Neuronal stem cell (in vitro differentiated cells): ENCODE results near the gene SMIM36.

Experiments used
- DNase-seq: peaks from one replicate; pipeline ENCODE4 v3.0.0-alpha.2; 2013; ENCODE audit warnings: low spot score
- H2AFZ ChIP-seq: one replicate; pipeline ENCODE4 v1.6.1; 2013; ENCODE audit warnings: mild to moderate bottlenecking, low read length, inconsistent platforms
- H2AK5ac ChIP-seq: 2 replicates; pipeline ENCODE4 v1.6.1; 2013; ENCODE audit warnings: low read depth, mild to moderate bottlenecking, inconsistent platforms, low read length, moderate library complexity, mixed read lengths
- H2BK120ac ChIP-seq: 2 replicates; pipeline ENCODE4 v1.6.1; 2013; ENCODE audit warnings: low read depth, mild to moderate bottlenecking, inconsistent platforms, low read length, moderate library complexity, mixed read lengths
- H2BK12ac ChIP-seq: one replicate; pipeline ENCODE4 v1.6.1; 2013; ENCODE audit warnings: low read length, inconsistent platforms
- H2BK15ac ChIP-seq: 2 replicates; pipeline ENCODE4 v1.6.1; 2013; ENCODE audit warnings: mild to moderate bottlenecking, low read length, inconsistent platforms, mixed read lengths
- H2BK5ac ChIP-seq: one replicate; pipeline ENCODE4 v1.6.1; 2013; ENCODE audit warnings: inconsistent platforms, mild to moderate bottlenecking, low read length, moderate library complexity
- H3K14ac ChIP-seq: one replicate; pipeline ENCODE4 v1.6.1; 2013; ENCODE audit warnings: low read length, inconsistent platforms
- H3K18ac ChIP-seq: 2 replicates; pipeline ENCODE4 v1.6.1; 2013; ENCODE audit warnings: low read length, inconsistent platforms
- H3K23ac ChIP-seq: 2 replicates; pipeline ENCODE4 v1.6.1; 2013; ENCODE audit warnings: low read depth, mild to moderate bottlenecking, mixed read lengths, low read length, inconsistent platforms; ENCODE audit not compliant: poor library complexity
- H3K27ac ChIP-seq: replicated peaks from 3 replicates; pipeline ENCODE4 v1.5.1; 2013; ENCODE audit warnings: low read length, inconsistent platforms
- H3K27me3 ChIP-seq, 3 experiments: 2 replicates each; pipeline ENCODE4 v1.6.1; 2013; ENCODE audit warnings: low read length in 3 of 3, mild to moderate bottlenecking in 2 of 3, inconsistent platforms in 1 of 3, low read depth in 1 of 3, mixed read lengths in 1 of 3, moderate library complexity in 1 of 3; ENCODE audit not compliant: control insufficient read depth in 3 of 3, insufficient read depth in 3 of 3
- H3K36me3 ChIP-seq, 2 donors: replicated peaks in 1 of 2; 2 replicates each; pipeline ENCODE4 v1.6.1; 2013; ENCODE audit warnings: low read length in 2 of 2; ENCODE audit not compliant: control insufficient read depth in 2 of 2, insufficient read depth in 2 of 2
- H3K4ac ChIP-seq: 2 replicates; pipeline ENCODE4 v1.6.1; 2013; ENCODE audit warnings: inconsistent platforms, mild to moderate bottlenecking, low read length, moderate library complexity
- H3K4me1 ChIP-seq, 2 donors: 1 replicate in 1 of 2; 2 replicates in 1 of 2; pipeline ENCODE4 v1.6.1; 2013; ENCODE audit warnings: low read length in 2 of 2, low read depth in 1 of 2; ENCODE audit not compliant: control insufficient read depth in 2 of 2, insufficient read depth in 1 of 2
- H3K4me2 ChIP-seq: one replicate; pipeline ENCODE4 v1.6.1; 2013; ENCODE audit warnings: mild to moderate bottlenecking, low read length, inconsistent platforms; ENCODE audit not compliant: insufficient read depth, poor library complexity, severe bottlenecking
- H3K4me3 ChIP-seq, 2 donors: 2 replicates each; pipeline ENCODE4 v1.5.1; 2013; ENCODE audit warnings: low read length in 2 of 2, mild to moderate bottlenecking in 2 of 2, inconsistent platforms in 1 of 2, moderate library complexity in 1 of 2
- H3K79me1 ChIP-seq: one replicate; pipeline ENCODE4 v1.6.1; 2013; ENCODE audit warnings: low read depth, mild to moderate bottlenecking, inconsistent platforms, low read length, moderate library complexity
- H3K9ac ChIP-seq: one replicate; pipeline ENCODE4 v1.6.1; 2013; ENCODE audit warnings: mild to moderate bottlenecking, low read depth, low read length, inconsistent platforms; ENCODE audit not compliant: poor library complexity
- H3K9me3 ChIP-seq, 2 donors: replicated peaks in 1 of 2; 2 replicates each; pipeline versions ENCODE3 to v1.6.1; 2013; ENCODE audit warnings: low read length in 2 of 2, mild to moderate bottlenecking in 2 of 2, inconsistent platforms in 1 of 2, low read depth in 1 of 2, mixed read lengths in 1 of 2, moderate library complexity in 1 of 2; ENCODE audit not compliant: control insufficient read depth in 2 of 2, insufficient read depth in 1 of 2
- H4K8ac ChIP-seq: one replicate; pipeline ENCODE4 v1.6.1; 2013; ENCODE audit warnings: low read depth, mild to moderate bottlenecking, inconsistent platforms, low read length, moderate library complexity
- H4K91ac ChIP-seq: one replicate; pipeline ENCODE4 v1.6.1; 2013; ENCODE audit warnings: low read length, low read depth, mild to moderate bottlenecking, inconsistent platforms; ENCODE audit not compliant: poor library complexity
- WGBS, 2 donors: extraction: QIAGEN DNeasy Blood & Tissue Kit; methylation state at CpG; one replicate each; pipeline ENCODE4 v1.1.7; 2013; ENCODE audit warnings: missing lambda C conversion rate in 2 of 2, mixed read lengths in 1 of 2; ENCODE audit not compliant: insufficient read length in 2 of 2, insufficient replicate concordance in 1 of 2; ENCODE audit errors: extremely low coverage in 2 of 2; 5-methylcytosine and 5-hydroxymethylcytosine counted together

SMIM36 gene

DNA sequence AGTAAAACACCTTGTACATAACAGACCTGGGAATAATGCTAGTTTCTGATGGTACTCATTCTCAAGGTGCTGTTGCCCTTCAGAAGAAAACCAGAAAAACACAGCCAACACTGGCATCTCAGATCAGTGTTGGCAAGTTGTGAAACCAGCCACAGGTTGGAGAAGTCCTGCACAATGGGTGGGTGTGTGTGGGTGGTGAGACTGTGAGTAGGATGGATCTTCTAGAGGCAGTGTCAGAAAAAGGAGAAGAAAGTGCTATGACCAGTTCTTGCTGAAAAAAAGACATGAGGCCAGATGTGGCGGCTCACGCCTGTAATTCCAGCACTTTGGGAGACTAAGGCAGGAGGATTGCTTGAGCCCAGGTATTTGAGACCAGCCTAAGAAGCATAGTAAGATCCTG lies 35.2 kb upstream of the SMIM36 start:
- no peak overlapping the region for H2AK5ac ChIP-seq
- no peaks in the 10 kb centered on the region for H3K79me1 ChIP-seq
- H2BK15ac ChIP-seq, result no peak overlapping the region
- no peak overlapping the region for H3K9ac ChIP-seq
- no peak overlapping the region for H3K18ac ChIP-seq
- no peak overlapping the region for H3K4ac ChIP-seq
- WGBS, 2 donors, result no CpG with 5 or more reads among the region's 2 CpGs
- no peak overlapping the region for H2BK5ac ChIP-seq
- no peak overlapping the region for H4K8ac ChIP-seq
- no peaks in the 10 kb centered on the region for H3K36me3 ChIP-seq
- no peak overlapping the region for H3K14ac ChIP-seq
- H2BK120ac ChIP-seq, result no peak overlapping the region
- no peak overlapping the region for H3K27ac ChIP-seq
- H3K4me3 ChIP-seq, result no peak overlapping the region
- DNase-seq, result no peak
- H2BK12ac ChIP-seq, result no peak overlapping the region
- H3K4me2 ChIP-seq, result no peak overlapping the region
- H3K4me1 ChIP-seq, result peaks cover 0 to 5% of the 10 kb centered on the region in 2 donors
- H2AFZ ChIP-seq, result no peak overlapping the region
- H3K27me3 ChIP-seq, result no peaks in the 10 kb centered on the region
- no peak overlapping the region for H3K23ac ChIP-seq
- no peak overlapping the region for H4K91ac ChIP-seq
- no peaks in the 10 kb centered on the region for H3K9me3 ChIP-seq

DNA sequence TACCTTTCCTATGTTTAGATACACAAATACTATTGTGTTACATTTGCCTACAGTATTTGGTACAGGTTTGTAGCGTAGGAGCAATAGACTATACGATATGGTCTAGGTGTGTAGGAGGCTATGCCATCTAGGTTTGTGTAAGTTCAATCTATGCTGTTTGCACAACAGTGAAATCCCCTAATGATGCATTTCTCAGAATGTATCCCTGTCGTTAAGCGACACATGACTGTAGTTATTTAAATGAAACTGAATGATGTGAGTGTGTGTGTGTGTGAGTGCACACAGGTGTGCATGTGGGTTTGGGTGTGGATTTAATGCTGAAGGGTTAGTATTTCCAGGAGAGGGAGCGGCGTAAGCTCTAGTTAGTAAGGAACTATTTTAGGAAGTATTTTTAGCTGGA lies 34.6 kb upstream of the SMIM36 start:
- H3K18ac ChIP-seq, result no peak overlapping the region
- no peak overlapping the region for H3K9ac ChIP-seq
- H3K14ac ChIP-seq, result no peak overlapping the region
- no peak overlapping the region for H2AK5ac ChIP-seq
- H3K27me3 ChIP-seq, result no peaks in the 10 kb centered on the region
- no peak overlapping the region for H2AFZ ChIP-seq
- H3K4me3 ChIP-seq, result no peak overlapping the region
- H3K79me1 ChIP-seq, result no peaks in the 10 kb centered on the region
- no peak overlapping the region for H2BK5ac ChIP-seq
- H3K9me3 ChIP-seq, result no peaks in the 10 kb centered on the region
- H3K27ac ChIP-seq, result no peak overlapping the region
- H3K4me2 ChIP-seq, result no peak overlapping the region
- H2BK15ac ChIP-seq, result no peak overlapping the region
- no peak overlapping the region for H2BK12ac ChIP-seq
- no peak overlapping the region for H4K8ac ChIP-seq
- no peak overlapping the region for H3K4ac ChIP-seq
- no peaks in the 10 kb centered on the region for H3K36me3 ChIP-seq
- no peak overlapping the region for H2BK120ac ChIP-seq
- no peak overlapping the region for H3K23ac ChIP-seq
- WGBS, 2 donors, result no CpG with 5 or more reads among the region's 6 CpGs
- peaks cover 0 to 2% of the 10 kb centered on the region in 2 donors for H3K4me1 ChIP-seq
- no peak for DNase-seq
- H4K91ac ChIP-seq, result no peak overlapping the region

DNA sequence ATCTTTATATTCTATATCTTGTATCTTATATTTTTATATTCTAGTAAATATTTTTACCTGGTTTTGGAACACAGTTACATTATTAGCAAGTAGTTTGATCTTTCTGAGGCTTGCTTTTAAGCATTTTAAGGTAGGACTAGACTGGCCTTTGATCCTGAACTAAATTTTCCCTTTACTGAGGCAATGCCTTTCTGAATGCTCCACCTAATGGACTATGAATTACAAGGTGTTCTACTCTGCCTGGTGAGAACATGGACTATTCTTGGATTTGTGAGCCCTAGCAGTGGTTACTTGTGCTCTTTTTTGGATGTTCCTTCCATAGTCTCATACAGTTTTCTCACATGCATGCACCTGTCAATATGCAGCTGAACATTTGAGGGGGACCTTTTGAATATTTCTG lies 32.5 kb upstream of the SMIM36 start:
- Histone ChIP-seq H3K14ac (no peak overlapping the region), H2BK15ac (no peak overlapping the region), H2BK120ac (no peak overlapping the region), H2AK5ac (no peak overlapping the region), H3K9ac (no peak overlapping the region), H3K18ac (no peak overlapping the region), H4K91ac (no peak overlapping the region), H3K4me1 (no peaks in the 10 kb centered on the region), H3K27me3 (no peaks in the 10 kb centered on the region), H3K4me2 (no peak overlapping the region), H2BK5ac (no peak overlapping the region), H2BK12ac (no peak overlapping the region), H4K8ac (no peak overlapping the region), H2AFZ (no peak overlapping the region), H3K79me1 (no peaks in the 10 kb centered on the region), H3K27ac (no peak overlapping the region), H3K36me3 (no peaks in the 10 kb centered on the region), H3K4me3 (no peak overlapping the region), H3K23ac (no peak overlapping the region), H3K4ac (no peak overlapping the region), H3K9me3 (no peaks in the 10 kb centered on the region)
- no peak for DNase-seq

DNA sequence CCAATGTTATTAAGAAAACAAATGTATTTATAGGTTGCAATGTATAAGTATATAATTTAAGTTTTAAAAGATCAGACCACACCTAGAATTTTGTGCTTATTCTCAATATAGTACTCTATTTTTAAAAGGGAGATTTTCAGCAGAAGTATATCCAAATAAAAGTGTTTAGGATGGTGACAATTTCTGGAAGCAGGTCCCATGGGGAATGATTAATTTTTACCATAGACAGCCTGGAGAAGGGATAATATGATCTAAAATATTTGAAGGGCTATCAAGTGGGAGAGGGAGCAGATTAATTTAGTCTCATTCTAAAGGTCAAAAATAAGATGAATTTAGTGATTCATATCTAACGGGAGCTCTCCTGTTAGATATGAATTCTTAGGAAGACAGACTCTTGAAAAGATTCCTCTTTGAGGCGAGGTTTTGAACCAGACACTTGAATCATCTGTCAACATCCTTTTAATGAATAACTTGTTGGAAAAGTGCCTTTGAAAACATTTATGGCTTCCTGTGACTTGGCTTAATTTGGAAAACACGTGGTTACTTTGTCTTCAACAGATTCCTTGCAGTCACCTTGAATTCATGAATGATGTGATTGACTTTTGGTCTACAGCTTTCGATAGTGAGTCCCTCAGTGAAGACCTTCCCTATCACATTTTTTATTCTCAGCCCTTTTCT lies 29.3 kb upstream of the SMIM36 start:
- H3K4me2 ChIP-seq, result no peak overlapping the region
- H2AFZ ChIP-seq, result no peak overlapping the region
- H3K4ac ChIP-seq, result no peak overlapping the region
- no peaks in the 10 kb centered on the region for H3K79me1 ChIP-seq
- no peak overlapping the region for H3K23ac ChIP-seq
- H2BK12ac ChIP-seq, result no peak overlapping the region
- H3K14ac ChIP-seq, result no peak overlapping the region
- H4K91ac ChIP-seq, result no peak overlapping the region
- H3K36me3 ChIP-seq, result no peaks in the 10 kb centered on the region
- no peak overlapping the region for H3K18ac ChIP-seq
- no peaks in the 10 kb centered on the region for H3K27me3 ChIP-seq
- no peak overlapping the region for H2BK15ac ChIP-seq
- DNase-seq, result no peak
- no peaks in the 10 kb centered on the region for H3K9me3 ChIP-seq
- no peak overlapping the region for H2BK120ac ChIP-seq
- H3K9ac ChIP-seq, result no peak overlapping the region
- no peak overlapping the region for H3K4me3 ChIP-seq
- H2AK5ac ChIP-seq, result no peak overlapping the region
- H2BK5ac ChIP-seq, result no peak overlapping the region
- WGBS, 2 donors, result no CpG with 5 or more reads among the region's 4 CpGs
- no peak overlapping the region for H3K27ac ChIP-seq
- H3K4me1 ChIP-seq, result no peaks in the 10 kb centered on the region
- no peak overlapping the region for H4K8ac ChIP-seq
